DND-41 (cell line): ENCODE data around the gene SLC1A2.

Experiments used
- EZH2 ChIP-seq: IDR thresholded peaks from 3 replicates; pipeline ENCODE4 v1.6.1; 2012; ENCODE audit warnings: borderline replicate concordance, low read depth, mild to moderate bottlenecking, moderate library complexity, low read length, inconsistent platforms; ENCODE audit not compliant: severe bottlenecking
- TF ChIP-seq, protein P1 (sequence below): IDR thresholded peaks from 2 replicates; pipeline ENCODE4 v1.5.1; 2012; ENCODE audit warnings: borderline replicate concordance, low read length, moderate library complexity, mild to moderate bottlenecking; ENCODE audit not compliant: poor library complexity, severe bottlenecking; ENCODE audit errors: extremely low read depth

DNA sequence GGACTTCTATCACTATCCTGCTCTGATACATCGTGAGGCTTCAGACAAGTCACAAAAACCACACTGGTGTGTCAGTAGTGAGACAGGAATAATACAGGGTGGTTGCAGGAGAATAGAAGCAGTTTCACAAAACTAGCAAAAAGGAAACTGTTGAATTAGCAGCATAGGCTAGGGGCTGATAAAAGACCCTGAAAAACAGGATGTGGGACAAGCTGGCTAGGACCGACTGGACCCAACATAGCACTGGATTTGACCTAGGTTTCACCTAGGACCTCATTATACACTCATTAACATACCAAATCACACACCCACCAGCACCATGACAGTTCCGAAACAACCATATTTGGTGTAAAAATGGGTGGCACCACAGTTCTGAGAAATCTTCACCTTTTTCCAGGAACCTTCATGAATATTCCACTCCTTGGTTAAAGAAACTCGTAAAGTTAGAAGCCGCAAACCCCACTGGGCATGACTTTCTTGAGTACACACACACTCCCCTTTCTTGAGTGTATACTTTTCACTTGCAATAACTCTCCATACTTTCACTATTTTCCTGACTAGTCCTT is 76.2 kb downstream of the SLC1A2 start:
- TF ChIP-seq, protein P1, sequence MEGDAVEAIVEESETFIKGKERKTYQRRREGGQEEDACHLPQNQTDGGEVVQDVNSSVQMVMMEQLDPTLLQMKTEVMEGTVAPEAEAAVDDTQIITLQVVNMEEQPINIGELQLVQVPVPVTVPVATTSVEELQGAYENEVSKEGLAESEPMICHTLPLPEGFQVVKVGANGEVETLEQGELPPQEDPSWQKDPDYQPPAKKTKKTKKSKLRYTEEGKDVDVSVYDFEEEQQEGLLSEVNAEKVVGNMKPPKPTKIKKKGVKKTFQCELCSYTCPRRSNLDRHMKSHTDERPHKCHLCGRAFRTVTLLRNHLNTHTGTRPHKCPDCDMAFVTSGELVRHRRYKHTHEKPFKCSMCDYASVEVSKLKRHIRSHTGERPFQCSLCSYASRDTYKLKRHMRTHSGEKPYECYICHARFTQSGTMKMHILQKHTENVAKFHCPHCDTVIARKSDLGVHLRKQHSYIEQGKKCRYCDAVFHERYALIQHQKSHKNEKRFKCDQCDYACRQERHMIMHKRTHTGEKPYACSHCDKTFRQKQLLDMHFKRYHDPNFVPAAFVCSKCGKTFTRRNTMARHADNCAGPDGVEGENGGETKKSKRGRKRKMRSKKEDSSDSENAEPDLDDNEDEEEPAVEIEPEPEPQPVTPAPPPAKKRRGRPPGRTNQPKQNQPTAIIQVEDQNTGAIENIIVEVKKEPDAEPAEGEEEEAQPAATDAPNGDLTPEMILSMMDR: no peak
- TF ChIP-seq EZH2: no peak
